Endothelial cell of umbilical vein (primary cell): ENCODE data around the gene LRRC31.

Experiments used
- FOS ChIP-seq: IDR thresholded peaks from 2 replicates; pipeline ENCODE4 v1.6.1; 2011; ENCODE audit warnings: mild to moderate bottlenecking, low read length, moderate library complexity, borderline replicate concordance; ENCODE audit not compliant: insufficient read depth
- POLR2A ChIP-seq: IDR thresholded peaks from 2 replicates; pipeline ENCODE4 v1.6.1; 2012; ENCODE audit warnings: low read depth, mild to moderate bottlenecking, control low read depth, low read length

- TF ChIP-seq POLR2A (no peak), FOS (no peak)
Measured at GRCh38 chr3:169868369-169868768, 1.4 kb downstream of the LRRC31 start.
